ENCODE measurements around the gene CDK14.

DNA sequence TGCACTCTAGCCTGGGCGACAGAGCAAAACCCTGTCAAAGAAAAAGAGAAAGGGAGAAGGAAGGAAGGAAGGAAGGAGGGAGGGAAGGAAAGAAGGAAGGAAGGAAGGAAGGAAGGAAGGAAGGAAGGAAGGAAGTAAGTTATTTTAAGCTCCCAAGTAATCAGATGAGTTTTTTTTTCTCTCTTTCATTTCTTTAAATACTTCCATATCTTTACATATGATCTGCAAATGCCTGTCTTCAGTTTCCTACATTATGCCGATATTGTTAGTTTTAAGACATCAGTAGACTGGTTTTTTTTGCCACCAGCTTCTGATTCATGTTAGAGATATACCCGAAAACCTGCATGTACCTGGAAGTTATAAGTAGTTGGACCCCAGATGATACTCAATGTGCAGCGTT lies 495.5 kb downstream of the CDK14 start:
- TF ChIP-seq, protein P1, sequence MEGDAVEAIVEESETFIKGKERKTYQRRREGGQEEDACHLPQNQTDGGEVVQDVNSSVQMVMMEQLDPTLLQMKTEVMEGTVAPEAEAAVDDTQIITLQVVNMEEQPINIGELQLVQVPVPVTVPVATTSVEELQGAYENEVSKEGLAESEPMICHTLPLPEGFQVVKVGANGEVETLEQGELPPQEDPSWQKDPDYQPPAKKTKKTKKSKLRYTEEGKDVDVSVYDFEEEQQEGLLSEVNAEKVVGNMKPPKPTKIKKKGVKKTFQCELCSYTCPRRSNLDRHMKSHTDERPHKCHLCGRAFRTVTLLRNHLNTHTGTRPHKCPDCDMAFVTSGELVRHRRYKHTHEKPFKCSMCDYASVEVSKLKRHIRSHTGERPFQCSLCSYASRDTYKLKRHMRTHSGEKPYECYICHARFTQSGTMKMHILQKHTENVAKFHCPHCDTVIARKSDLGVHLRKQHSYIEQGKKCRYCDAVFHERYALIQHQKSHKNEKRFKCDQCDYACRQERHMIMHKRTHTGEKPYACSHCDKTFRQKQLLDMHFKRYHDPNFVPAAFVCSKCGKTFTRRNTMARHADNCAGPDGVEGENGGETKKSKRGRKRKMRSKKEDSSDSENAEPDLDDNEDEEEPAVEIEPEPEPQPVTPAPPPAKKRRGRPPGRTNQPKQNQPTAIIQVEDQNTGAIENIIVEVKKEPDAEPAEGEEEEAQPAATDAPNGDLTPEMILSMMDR (IDR thresholded peaks at IDR 0.05) = no peak
- TF ChIP-seq POLR2A (IDR thresholded peaks at IDR 0.05) = no peak
